MM.1S (cell line): ENCODE measurements around the gene IFI30.

Experiments used
- DNase-seq: peaks from one replicate; pipeline ENCODE4 v3.0.0-alpha.2; 2015
- H2AFZ ChIP-seq: fragments of 300-600 bp; sonication (generic); 2 replicates; pipeline ENCODE4 v1.6.0; 2016; ENCODE audit warnings: antibody characterized with exemption, low read length
- H3F3A ChIP-seq: fragments of 300-600 bp; sonication (generic); 2 replicates; pipeline ENCODE4 v1.6.1; 2016; ENCODE audit warnings: mild to moderate bottlenecking, antibody characterized with exemption, low read length, moderate library complexity, mixed read lengths; ENCODE audit not compliant: insufficient read depth
- H3K27ac ChIP-seq: fragments of 300-600 bp; sonication (generic); 2 replicates; pipeline ENCODE4 v1.5.1; 2016; ENCODE audit warnings: mild to moderate bottlenecking, low read length
- H3K27me3 ChIP-seq: fragments of 300-600 bp; sonication (generic); replicated peaks from 2 replicates; pipeline ENCODE4 v1.6.0; 2016; ENCODE audit warnings: low read length; ENCODE audit not compliant: insufficient read depth
- H3K36me3 ChIP-seq: fragments of 300-600 bp; sonication (generic); replicated peaks from 2 replicates; pipeline ENCODE4 v1.6.1; 2016; ENCODE audit warnings: mild to moderate bottlenecking, low read length, mixed read lengths; ENCODE audit not compliant: insufficient read depth
- H3K4me1 ChIP-seq: fragments of 300-600 bp; sonication (generic); 2 replicates; pipeline ENCODE4 v1.6.1; 2016; ENCODE audit warnings: low read length, mixed read lengths
- H3K4me2 ChIP-seq: fragments of 300-600 bp; sonication (generic); 2 replicates; pipeline ENCODE4 v1.6.0; 2016; ENCODE audit warnings: low read depth, low read length
- H3K4me3 ChIP-seq: fragments of 300-600 bp; sonication (generic); 2 replicates; pipeline ENCODE4 v1.5.1; 2016; ENCODE audit warnings: low read length, mixed read lengths
- H3K79me2 ChIP-seq: fragments of 300-600 bp; sonication (generic); 2 replicates; pipeline ENCODE4 v1.6.1; 2016; ENCODE audit warnings: mixed run types, low read length, mixed read lengths
- H3K9ac ChIP-seq: fragments of 300-600 bp; sonication (generic); 2 replicates; pipeline ENCODE4 v1.6.1; 2016; ENCODE audit warnings: low read length, mixed read lengths
- H3K9me2 ChIP-seq: fragments of 300-600 bp; sonication (generic); replicated peaks from 2 replicates; pipeline ENCODE4 v1.6.1; 2016; ENCODE audit warnings: mild to moderate bottlenecking, low read length, mixed read lengths; ENCODE audit not compliant: insufficient read depth
- H3K9me3 ChIP-seq: fragments of 300-600 bp; sonication (generic); replicated peaks from 2 replicates; pipeline ENCODE4 v1.6.1; 2016; ENCODE audit warnings: mild to moderate bottlenecking, low read length, mixed read lengths; ENCODE audit not compliant: insufficient read depth
- H4K20me1 ChIP-seq: fragments of 300-600 bp; sonication (generic); 2 replicates; pipeline ENCODE4 v1.6.1; 2016; ENCODE audit warnings: mild to moderate bottlenecking, low read length, moderate library complexity, mixed read lengths; ENCODE audit not compliant: insufficient read depth
- CTCF ChIP-seq: fragments of 300-600 bp; sonication (generic); IDR thresholded peaks from 2 replicates; pipeline ENCODE4 v1.5.1; 2016; ENCODE audit warnings: antibody characterized with exemption, low read length, mixed read lengths
- EZH2 ChIP-seq: fragments of 300-600 bp; sonication (generic); optimal IDR thresholded peaks from 2 replicates; pipeline ENCODE3; 2017; ENCODE audit warnings: low read depth, mild to moderate bottlenecking, antibody characterized with exemption, low read length, mixed read lengths
- EZH2phosphoT487 ChIP-seq: fragments of 300-600 bp; sonication (generic); IDR thresholded peaks from 2 replicates; pipeline ENCODE4 v1.6.1; 2018; ENCODE audit warnings: antibody characterized with exemption, low read length

Gene IFI30

GRCh38 chr19:18218159-18218558, 44.5 kb downstream of the IFI30 start:
- H3K36me3 ChIP-seq: no peaks in the 10 kb centered on the region
- no peak overlapping the region for H3K4me3 ChIP-seq
- no peaks in the 10 kb centered on the region for H3F3A ChIP-seq
- H3K27me3 ChIP-seq: peaks cover 77% of the 10 kb centered on the region
- no peak overlapping the region for H2AFZ ChIP-seq
- no peak overlapping the region for H3K9ac ChIP-seq
- no peak for DNase-seq
- H4K20me1 ChIP-seq: no peaks in the 10 kb centered on the region
- H3K79me2 ChIP-seq: no peaks in the 10 kb centered on the region
- no peaks in the 10 kb centered on the region for H3K9me2 ChIP-seq
- H3K4me2 ChIP-seq: no peak overlapping the region
- TF ChIP-seq CTCF (no peak), EZH2phosphoT487 (no peak), EZH2 (no peak)
- H3K27ac ChIP-seq: no peak overlapping the region
- no peaks in the 10 kb centered on the region for H3K4me1 ChIP-seq
- no peaks in the 10 kb centered on the region for H3K9me3 ChIP-seq

- TF ChIP-seq EZH2phosphoT487 (no peak), EZH2 (no peak), CTCF (no peak)
- Histone ChIP-seq H3F3A (no peaks in the 10 kb centered on the region), H3K9ac (no peak overlapping the region), H3K79me2 (no peaks in the 10 kb centered on the region), H3K27ac (no peak overlapping the region), H3K4me2 (no peak overlapping the region), H4K20me1 (no peaks in the 10 kb centered on the region), H2AFZ (no peak overlapping the region), H3K4me3 (no peak overlapping the region), H3K9me3 (no peaks in the 10 kb centered on the region), H3K27me3 (peaks cover 74% of the 10 kb centered on the region), H3K36me3 (no peaks in the 10 kb centered on the region), H3K4me1 (no peaks in the 10 kb centered on the region), H3K9me2 (no peaks in the 10 kb centered on the region)
- DNase-seq: no peak
Observed at GRCh38 chr19:18218600-18218999, 45.0 kb downstream of the IFI30 start.

GRCh38 chr19:18219911-18220631, 46.5 kb downstream of the IFI30 start:
- Histone ChIP-seq H3K4me3 (no peak overlapping the region), H3K79me2 (no peaks in the 10 kb centered on the region), H4K20me1 (no peaks in the 10 kb centered on the region), H3F3A (no peaks in the 10 kb centered on the region), H3K4me1 (no peaks in the 10 kb centered on the region), H2AFZ (no peak overlapping the region), H3K4me2 (no peak overlapping the region), H3K9me3 (no peaks in the 10 kb centered on the region), H3K36me3 (no peaks in the 10 kb centered on the region), H3K27me3 (peaks cover 75% of the 10 kb centered on the region), H3K27ac (no peak overlapping the region), H3K9me2 (no peaks in the 10 kb centered on the region), H3K9ac (no peak overlapping the region)
- TF ChIP-seq CTCF (no peak), EZH2 (no peak), EZH2phosphoT487 (no peak)
- no peak for DNase-seq
